EH (cell line): ENCODE measurements around the gene ZMPSTE24.
"Not testable (repeated sequence)": the region's sequence is repeated elsewhere in the genome, so short reads cannot be mapped to it uniquely, and the experiment has no call there.

Source experiments
- DNase-seq: peaks from one replicate; pipeline ENCODE4 v3.0.0-alpha.2; 2015; ENCODE audit warnings: low read depth

Gene ZMPSTE24

GRCh38 chr1:40257688-40258444, at the start of gene ZMPSTE24:
TSS of gene ZMPSTE24 (plus strand) at chr1:40258236. CDS start at chr1:40258272, 36 bp downstream.
- DNase-seq: peak; percentile 98

GRCh38 chr1:40210511-40211204, 47.4 kb upstream of the ZMPSTE24 start:
- DNase-seq: no peak

GRCh38 chr1:40218333-40218732, 39.7 kb upstream of the ZMPSTE24 start:
- no peak for DNase-seq

GRCh38 chr1:40221471-40221905, 36.5 kb upstream of the ZMPSTE24 start:
- not testable (repeated sequence) for DNase-seq

- DNase-seq: no peak
Measured at GRCh38 chr1:40221977-40222772, 35.9 kb upstream of the ZMPSTE24 start.

GRCh38 chr1:40224040-40224439, 34.0 kb upstream of the ZMPSTE24 start:
- DNase-seq: no peak

- DNase-seq: no peak
Measured at GRCh38 chr1:40226192-40226591, 31.8 kb upstream of the ZMPSTE24 start.

- no peak for DNase-seq
Measured at GRCh38 chr1:40232444-40232843, 25.6 kb upstream of the ZMPSTE24 start.

- no peak for DNase-seq
Measured at GRCh38 chr1:40239626-40240025, 18.4 kb upstream of the ZMPSTE24 start.

GRCh38 chr1:40240390-40240789, 17.6 kb upstream of the ZMPSTE24 start:
- DNase-seq: no peak

GRCh38 chr1:40241362-40241761, 16.7 kb upstream of the ZMPSTE24 start:
- no peak for DNase-seq

GRCh38 chr1:40243351-40243750, 14.7 kb upstream of the ZMPSTE24 start:
- DNase-seq: peak; percentile 37

GRCh38 chr1:40244138-40244744, 13.8 kb upstream of the ZMPSTE24 start:
- DNase-seq: no peak

GRCh38 chr1:40245686-40246085, 12.3 kb upstream of the ZMPSTE24 start:
- no peak for DNase-seq

GRCh38 chr1:40247655-40248054, 10.4 kb upstream of the ZMPSTE24 start, which contains the start of gene TMCO2:
TSS of gene TMCO2 (plus strand) at chr1:40247937. CDS start at chr1:40247994, 57 bp downstream.
- DNase-seq: no peak

GRCh38 chr1:40248412-40248811, 9.6 kb upstream of the ZMPSTE24 start:
- no peak for DNase-seq

GRCh38 chr1:40251456-40251855, 6.6 kb upstream of the ZMPSTE24 start:
- DNase-seq: no peak

GRCh38 chr1:40252601-40253000, 5.4 kb upstream of the ZMPSTE24 start:
- DNase-seq: peak; percentile 14

GRCh38 chr1:40255231-40255630, 2.8 kb upstream of the ZMPSTE24 start:
- no peak for DNase-seq

GRCh38 chr1:40256401-40257084, 1.5 kb upstream of the ZMPSTE24 start:
- DNase-seq: no peak

- DNase-seq: no peak
Measured at GRCh38 chr1:40257313-40257687, 736 bp upstream of the ZMPSTE24 start.

- DNase-seq: peak; percentile 33
Measured at GRCh38 chr1:40258445-40258769, 371 bp downstream of the ZMPSTE24 start.
